ENCODE results near the gene SFI1. TPM values are rescaled to one million over a fixed set of nuclear protein-coding genes. Genes with fewer than 3 reads are reported as not detected.

SFI1 gene
- total RNA-seq, 6 donors from 2014 or later: 21.0 to 166 (median 51.7) TPM

GRCh38 chr22:31647066-31647465 lies 150.7 kb downstream of the SFI1 start:
- Histone ChIP-seq H3K27ac (peak overlapping the region in 2 of 4 donors; percentile 8 to 22), H3K4me1 (peaks cover 8 to 24% (median 14%) of the 10 kb centered on the region in 4 donors), H3K9me3 (no peaks in the 10 kb centered on the region), H3K36me3 (peaks cover 0 to 39% (median 10%) of the 10 kb centered on the region in 4 donors), H3K4me3 (no peak overlapping the region), H3K27me3 (no peaks in the 10 kb centered on the region)
- TF ChIP-seq POLR2A (IDR thresholded peaks at IDR 0.05) (no peak), EP300 (IDR thresholded peaks at IDR 0.05) (no peak), POLR2AphosphoS5 (IDR thresholded peaks at IDR 0.05) (no peak), CTCF (IDR thresholded peaks at IDR 0.05) (no peak)
- no peak for ATAC-seq (ENCODE audit: low FRiP score in 2 of 2)
- DNase-seq: no peak
- 96% methylated on average over 3 of the region's 3 CpGs for WGBS, 2 donors

DNA sequence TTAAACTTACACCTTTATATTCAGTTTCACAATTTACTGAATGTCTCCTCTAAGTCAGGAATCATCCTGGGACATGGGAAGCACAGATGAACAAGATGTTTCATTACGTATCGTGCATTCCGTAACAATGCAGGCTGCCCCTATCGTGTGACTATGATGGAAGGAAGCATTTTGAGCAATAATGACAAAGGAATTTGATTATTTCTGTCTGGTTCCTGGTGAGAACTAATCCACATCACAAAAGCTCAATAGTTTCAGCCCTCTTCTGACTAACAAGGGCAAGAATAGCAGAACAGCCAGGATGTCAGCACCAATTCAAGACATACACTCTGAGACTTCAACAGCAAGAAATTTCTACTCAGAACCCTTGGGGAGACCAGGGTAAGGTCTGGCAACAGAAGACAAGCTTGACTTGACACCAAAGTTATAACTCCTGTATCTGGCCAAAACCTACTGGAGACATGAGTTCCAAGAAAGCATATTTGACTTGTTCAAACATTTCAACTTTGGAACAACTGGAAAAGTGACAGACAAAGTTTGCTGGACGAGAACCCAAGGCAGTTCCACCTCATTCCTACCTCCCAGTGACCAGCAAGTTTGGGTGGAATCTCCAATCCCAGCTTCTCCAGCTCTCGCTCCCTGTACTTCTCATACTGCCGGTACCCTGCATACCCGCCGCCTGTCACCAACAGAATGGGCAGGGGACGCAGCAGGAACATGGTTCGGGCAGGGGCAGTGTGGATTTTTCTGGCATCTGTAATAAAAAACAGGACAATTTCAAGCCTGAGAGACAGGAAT lies 151.4 kb downstream of the SFI1 start:
- DNase-seq: no peak
- Histone ChIP-seq H3K27me3 (no peaks in the 10 kb centered on the region), H3K36me3 (peaks cover 0 to 39% (median 10%) of the 10 kb centered on the region in 4 donors), H3K4me1 (peaks cover 5 to 23% (median 12%) of the 10 kb centered on the region in 4 donors), H3K27ac (peak overlapping the region in 1 of 4 donors; percentile 22), H3K9me3 (no peaks in the 10 kb centered on the region), H3K4me3 (no peak overlapping the region)
- TF ChIP-seq POLR2AphosphoS5 (IDR thresholded peaks at IDR 0.05): no peak
- no peak for TF ChIP-seq CTCF (IDR thresholded peaks at IDR 0.05)
- TF ChIP-seq EP300 (IDR thresholded peaks at IDR 0.05): no peak
- TF ChIP-seq POLR2A (IDR thresholded peaks at IDR 0.05): no peak
- ATAC-seq (ENCODE audit: low FRiP score in 2 of 2): no peak
- 88 to 90% methylated on average over 11 of the region's 11 CpGs for whole genome bisulfite sequencing, 2 donors

GRCh38 chr22:31650391-31650790 lies 154.1 kb downstream of the SFI1 start:
- H3K4me1 ChIP-seq: peaks cover 4 to 21% (median 13%) of the 10 kb centered on the region in 4 donors
- ATAC-seq (ENCODE audit: low FRiP score in 2 of 2): peak in 1 of 2 donors; percentile 71
- 48 to 68% methylated on average over 6 of the region's 6 CpGs for WGBS, 2 donors
- no peaks in the 10 kb centered on the region for H3K9me3 ChIP-seq
- peaks cover 0 to 36% (median 10%) of the 10 kb centered on the region in 4 donors for H3K36me3 ChIP-seq
- H3K4me3 ChIP-seq: no peak overlapping the region
- peak in 1 of 2 donors; percentile 63 for DNase-seq
- H3K27ac ChIP-seq: no peak overlapping the region
- no peak for TF ChIP-seq POLR2AphosphoS5 (IDR thresholded peaks at IDR 0.05)
- no peak for TF ChIP-seq POLR2A (IDR thresholded peaks at IDR 0.05)
- no peak for TF ChIP-seq CTCF (IDR thresholded peaks at IDR 0.05)
- TF ChIP-seq EP300 (IDR thresholded peaks at IDR 0.05): no peak
- H3K27me3 ChIP-seq: no peaks in the 10 kb centered on the region

- Histone ChIP-seq H3K27me3 (no peaks in the 10 kb centered on the region), H3K27ac (no peak overlapping the region), H3K4me3 (no peak overlapping the region), H3K36me3 (peaks cover 0 to 28% (median 10%) of the 10 kb centered on the region in 4 donors), H3K4me1 (peaks cover 4 to 21% (median 10%) of the 10 kb centered on the region in 4 donors), H3K9me3 (no peaks in the 10 kb centered on the region)
- ATAC-seq (ENCODE audit: low FRiP score in 2 of 2) (no peak), DNase-seq (no peak)
- WGBS, 2 donors: 74 to 87% methylated on average over 4 of the region's 4 CpGs
- TF ChIP-seq POLR2AphosphoS5 (IDR thresholded peaks at IDR 0.05) (no peak), EP300 (IDR thresholded peaks at IDR 0.05) (no peak), POLR2A (IDR thresholded peaks at IDR 0.05) (no peak), CTCF (IDR thresholded peaks at IDR 0.05) (no peak)
Measured at GRCh38 chr22:31651664-31652063, 155.3 kb downstream of the SFI1 start.
